COLO668 (cell line): ENCODE results near the gene RXFP4.
"Not testable (repeated sequence)": the region's sequence is repeated elsewhere in the genome, so short reads cannot be mapped to it uniquely, and the experiment has no call there.

Experiments
- DNase-seq: peaks from one replicate; lab custom pipeline; 2025; ENCODE audit not compliant: unreplicated experiment; lab: John Stamatoyannopoulos, UW

The RXFP4 gene, protein sequence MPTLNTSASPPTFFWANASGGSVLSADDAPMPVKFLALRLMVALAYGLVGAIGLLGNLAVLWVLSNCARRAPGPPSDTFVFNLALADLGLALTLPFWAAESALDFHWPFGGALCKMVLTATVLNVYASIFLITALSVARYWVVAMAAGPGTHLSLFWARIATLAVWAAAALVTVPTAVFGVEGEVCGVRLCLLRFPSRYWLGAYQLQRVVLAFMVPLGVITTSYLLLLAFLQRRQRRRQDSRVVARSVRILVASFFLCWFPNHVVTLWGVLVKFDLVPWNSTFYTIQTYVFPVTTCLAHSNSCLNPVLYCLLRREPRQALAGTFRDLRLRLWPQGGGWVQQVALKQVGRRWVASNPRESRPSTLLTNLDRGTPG

DNA sequence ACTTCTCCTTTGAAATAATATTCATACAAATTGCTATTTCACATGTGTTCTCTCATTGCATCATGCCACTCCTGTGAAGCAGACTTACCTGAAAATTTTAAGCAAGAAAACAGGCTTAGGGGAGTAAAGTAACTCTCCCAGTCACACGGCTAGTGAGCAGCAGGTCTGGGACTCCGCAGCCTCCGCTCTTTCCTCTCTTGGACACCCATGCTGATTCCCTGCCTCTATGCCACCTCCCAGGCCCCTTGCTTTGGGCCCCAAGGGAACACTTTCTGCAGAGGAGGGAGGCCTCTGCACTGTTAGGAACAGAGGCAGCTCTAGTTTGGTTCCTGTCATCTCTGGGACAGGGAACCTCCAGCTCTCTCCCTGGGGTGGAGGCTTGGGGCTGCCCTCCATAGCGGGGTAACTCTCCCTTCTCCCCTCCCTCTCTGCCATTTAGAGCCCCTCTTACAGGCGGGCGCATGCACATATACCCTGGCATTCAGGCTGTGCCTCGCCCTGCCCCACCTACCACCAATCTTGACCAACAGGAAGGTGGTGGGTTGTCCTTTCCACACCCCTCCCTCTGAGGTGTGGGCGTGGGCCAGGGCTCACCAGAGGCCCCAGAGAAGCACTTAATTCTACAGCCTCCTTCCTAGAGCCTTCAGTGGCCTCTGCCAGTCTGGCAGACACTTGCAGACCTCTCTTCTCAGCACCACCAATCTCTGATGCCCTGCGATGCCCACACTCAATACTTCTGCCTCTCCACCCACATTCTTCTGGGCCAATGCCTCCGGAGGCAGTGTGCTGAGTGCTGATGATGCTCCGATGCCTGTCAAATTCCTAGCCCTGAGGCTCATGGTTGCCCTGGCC lies at the start of gene RXFP4:
TSS of gene RXFP4 (plus strand) at position 646 of the 852 bp plus-strand sequence. CDS start at position 718, 72 bp downstream.
- DNase-seq, result no peak

DNA sequence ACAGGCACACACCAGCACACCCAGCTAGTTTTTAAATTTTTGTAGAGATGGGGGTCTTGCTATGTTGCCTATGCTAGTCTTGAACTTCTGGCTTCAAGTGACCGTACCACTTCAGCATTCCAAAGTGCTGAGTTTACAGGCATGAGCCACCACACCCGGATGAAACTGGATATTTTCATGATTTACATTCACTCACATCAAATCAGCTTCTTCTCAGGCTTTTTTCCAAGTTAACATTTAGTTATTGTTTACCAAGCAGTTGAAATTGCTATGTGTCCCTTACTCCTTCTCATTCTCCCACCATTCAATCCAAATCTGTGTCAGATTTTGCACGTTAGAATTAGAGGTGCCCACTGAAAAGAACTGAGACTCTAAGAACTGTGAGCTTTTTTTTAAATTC lies 48.6 kb upstream of the RXFP4 start:
- no peak for DNase-seq

DNA sequence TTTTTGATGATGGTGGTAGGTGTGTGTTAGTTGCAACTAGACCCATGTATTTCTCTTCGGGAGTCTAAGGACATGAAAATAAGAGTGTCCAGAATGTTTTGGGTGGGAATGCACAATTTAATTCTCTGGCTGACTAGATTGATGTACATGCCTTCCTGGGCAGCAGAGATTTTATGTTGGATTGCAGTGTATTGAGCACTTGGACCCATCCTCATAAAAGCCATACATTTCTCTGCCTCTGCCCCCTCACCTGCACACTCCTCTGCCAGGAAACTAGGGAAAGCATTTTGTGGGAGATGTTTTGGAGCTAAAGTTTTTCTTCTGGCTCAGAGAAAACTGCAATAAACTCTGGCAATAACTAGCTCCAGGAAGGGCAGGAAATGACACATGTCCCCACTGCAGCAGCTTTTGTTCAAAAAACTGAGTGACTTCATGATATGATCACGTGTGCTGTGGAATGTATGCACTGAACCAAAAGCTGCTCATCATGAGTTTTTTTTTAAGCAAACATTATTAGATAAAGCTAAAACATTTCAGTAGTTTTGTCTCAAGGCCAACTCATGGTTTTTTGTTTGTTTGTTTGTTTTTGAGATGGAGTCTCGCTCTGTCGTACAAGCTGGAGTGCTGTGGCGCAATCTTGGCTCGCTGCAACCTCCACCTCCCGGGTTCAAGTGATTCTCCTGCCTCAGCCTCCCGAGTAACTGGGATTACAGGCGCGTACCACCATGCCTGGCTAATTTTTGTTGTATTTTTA lies 47.9 kb upstream of the RXFP4 start:
- no peak for DNase-seq

DNA sequence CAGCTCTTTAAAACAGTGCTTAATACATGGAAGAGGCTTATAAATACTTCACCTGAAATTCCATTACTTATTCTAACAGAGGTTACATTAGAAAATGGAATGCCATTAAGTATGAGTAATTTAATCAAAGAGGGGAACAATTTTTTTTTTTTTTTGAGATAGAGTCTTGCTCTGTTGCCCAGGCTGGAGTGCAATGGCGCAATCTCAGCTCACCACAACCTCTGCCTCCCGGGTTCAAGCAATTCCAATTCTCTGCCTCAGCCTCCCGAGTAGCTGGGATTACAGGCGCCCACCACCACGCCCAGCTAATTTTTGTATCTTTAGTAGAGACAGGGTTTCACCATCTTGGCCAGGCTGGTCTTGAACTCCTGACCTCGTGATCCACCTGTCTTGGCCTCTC lies 45.8 kb upstream of the RXFP4 start:
- DNase-seq, result not testable (repeated sequence)

DNA sequence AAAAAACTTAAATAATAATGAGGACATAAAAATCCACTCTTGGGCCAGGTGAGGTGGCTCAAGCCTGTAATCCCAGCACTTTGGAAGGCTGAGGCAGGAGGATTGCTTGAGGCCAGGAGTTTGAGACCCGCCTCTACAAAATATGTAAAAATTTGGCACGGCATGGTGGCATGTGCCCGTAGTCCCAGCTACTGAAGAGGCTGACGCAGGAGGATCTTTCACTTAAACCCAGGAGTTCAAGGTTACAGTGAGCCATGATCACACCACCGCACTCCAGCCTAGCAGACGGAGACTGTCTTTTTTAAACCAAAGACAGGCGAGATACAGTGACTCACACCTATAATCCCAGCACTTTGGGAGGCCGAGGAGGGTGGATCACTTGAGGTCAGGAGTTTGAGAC lies 45.0 kb upstream of the RXFP4 start:
- not testable (repeated sequence) for DNase-seq

DNA sequence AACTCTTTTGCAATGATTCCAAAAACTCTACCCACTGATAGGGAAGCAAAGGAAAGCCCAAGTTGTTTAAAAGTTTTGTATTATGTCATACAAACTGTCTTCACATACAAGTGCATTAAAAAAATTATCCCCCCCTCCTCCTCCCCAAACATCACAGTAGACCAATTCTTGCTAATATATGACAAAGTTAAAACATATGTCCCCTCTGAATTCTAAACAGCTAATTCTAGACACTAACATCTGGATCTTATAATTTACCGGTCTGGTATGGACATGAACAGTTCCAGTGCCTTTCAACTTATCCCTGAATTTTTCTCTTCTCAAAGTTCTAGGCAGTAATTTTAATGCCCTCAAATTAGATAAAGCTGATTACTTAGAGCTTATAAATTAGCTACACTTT lies 43.7 kb upstream of the RXFP4 start:
- no peak for DNase-seq

DNA sequence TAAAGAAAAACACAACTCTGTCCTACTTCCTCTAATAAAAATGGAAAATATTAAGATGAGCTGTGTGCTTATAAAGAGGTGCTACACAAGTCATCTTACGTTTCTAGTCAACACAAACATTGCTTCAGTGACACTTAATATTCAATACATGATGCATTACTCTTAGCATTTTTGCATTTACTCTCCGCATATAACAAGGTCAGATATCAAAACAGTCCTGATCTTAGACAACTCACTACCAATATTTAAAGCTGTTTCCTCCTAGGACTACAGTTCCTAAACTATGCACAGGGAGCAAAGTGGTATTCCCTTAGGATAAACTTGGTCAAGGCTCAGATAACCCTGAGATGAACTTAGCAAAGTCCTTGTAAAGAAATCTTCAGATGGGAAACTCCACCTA lies 42.5 kb upstream of the RXFP4 start:
- no peak for DNase-seq

DNA sequence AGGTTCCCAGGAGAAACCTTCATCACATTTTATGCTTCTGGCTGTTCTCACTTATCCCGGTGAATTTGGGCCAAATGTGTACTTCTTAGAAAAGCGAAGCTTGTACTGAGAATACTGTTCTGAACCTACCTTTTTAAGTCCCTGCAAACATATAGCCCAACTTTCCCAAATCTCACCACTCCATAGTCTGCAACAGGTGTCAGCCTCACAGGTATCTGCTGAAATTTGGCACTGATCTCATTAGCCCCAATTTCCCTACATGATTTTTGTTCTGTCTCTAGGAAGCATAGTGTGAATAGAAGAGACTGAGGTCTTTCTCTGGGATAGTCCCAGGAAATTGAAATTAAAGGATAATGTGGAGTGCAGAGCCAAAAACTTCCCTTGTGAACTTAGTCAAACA lies 41.8 kb upstream of the RXFP4 start:
- DNase-seq, result no peak

DNA sequence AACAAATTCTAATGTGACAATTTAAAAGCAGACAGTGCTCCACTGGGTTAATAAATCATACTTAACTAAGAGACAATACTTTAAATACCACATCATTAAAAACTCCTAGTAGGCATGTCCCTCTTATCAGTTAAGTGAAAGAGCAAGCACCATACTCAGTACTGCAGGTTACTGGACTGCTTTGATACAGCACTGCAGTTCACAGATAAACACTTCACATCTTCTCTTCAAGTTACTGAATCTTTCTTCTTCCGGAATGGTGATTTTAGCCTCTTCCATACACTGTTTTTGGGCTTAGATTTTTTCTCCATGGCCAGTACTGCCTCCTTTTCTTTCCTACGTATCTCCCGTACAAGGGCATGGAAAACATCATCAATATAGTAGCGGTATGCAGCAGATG lies 41.3 kb upstream of the RXFP4 start:
- no peak for DNase-seq

DNA sequence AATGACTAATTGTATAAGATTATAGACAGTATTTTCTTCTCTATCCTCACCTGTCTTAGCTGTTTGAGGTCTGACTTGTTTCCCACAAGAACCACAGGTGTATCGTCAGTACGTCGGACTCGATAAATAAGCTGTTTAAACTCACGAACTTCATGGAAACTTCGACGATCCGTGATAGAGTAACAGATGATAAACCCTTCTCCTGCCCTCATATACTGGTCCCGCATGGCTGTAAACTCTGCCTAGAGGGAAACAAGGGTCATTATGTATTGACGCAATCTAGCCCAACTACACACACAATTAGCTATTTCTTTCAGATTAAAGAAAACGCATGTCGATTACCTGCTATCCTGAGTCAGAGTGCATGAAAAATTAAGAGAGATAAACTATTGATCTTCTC lies 37.2 kb upstream of the RXFP4 start:
- DNase-seq, result no peak

DNA sequence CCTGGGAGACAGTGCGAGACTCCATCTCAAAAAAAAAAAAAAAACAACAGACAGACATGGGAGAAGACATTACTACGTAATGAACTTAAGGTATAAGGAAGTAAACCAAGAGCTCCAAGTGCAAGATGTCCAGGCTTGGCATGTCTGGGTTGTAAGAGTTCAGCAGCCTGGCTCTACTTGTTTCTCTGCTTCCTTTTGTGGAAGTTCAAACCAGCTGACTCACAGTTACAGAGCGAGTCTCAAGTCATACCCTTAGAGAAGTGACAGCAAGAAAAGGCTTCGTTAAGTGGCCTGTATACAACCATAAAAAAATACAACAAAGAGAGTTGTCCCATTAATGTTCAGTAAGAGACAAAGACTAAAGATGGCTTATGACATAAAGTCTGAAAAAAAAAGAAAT lies 31.5 kb upstream of the RXFP4 start:
- DNase-seq, result no peak

DNA sequence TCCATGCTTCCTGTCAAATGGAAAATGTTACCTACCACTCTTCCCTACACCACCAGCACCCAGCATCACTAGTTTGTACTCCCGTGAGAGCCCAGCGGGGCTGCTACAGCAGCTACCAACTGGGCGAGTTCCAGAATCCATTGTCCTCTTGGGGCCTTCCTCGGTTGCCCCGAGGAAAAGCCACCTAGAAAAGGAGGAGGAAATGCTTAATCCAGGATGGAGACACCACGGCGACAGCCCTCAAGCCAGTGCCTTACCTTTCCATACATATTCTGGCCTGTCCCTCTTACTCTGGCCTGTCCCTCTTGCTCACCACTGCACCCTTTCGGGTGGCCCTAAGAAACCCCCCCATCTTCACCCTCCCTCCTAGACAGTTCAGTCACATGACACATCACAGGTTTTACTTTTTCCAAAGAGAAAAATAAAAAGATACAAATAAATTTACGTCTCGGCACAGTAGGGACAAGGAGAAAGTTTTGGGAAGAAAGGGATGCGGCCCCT lies 30.8 kb upstream of the RXFP4 start:
- peak; percentile 34 for DNase-seq

DNA sequence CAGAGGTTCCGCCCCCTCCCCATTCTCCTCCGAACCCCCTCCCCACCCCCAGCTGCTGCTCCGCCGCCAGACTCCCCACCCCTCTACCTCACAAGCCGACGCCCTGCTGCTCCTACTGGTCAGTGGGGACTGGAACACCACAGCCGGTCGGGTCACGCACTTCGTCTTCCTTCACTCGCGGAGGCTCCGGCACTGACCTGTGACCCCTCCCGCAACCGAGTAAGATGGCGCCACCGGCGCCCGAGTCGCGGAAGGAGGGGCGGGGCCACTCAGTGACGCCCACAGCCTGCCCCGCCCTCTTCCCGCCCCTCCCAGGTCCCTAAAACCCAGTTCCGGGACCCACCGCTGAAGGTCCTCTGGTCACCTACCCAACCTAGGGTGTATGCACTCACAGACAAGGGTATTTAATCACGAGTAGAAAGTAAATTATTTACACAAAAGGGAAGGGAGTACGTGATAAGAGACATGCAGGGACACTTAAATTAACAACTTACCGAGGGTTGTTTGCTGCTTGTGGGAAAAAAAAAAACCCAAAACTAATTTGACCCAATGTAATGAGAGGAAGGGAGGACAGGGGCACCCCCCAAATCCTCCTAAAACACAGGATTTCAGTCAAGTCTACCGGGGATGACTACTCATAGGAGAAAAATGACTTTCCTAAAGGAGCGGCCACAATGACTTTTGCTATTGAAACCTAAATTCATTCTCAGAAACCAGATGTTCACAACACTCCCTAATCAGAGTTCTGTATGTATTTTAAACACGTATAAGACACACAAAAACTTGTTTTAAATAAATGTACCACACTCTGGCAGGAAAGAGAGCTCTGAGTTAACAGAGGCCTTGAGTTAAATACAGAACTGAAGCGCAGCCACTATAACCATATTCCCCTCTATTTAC lies 30.0 kb upstream of the RXFP4 start, which contains the start of gene RIT1:
TSS of gene RIT1 (minus strand) at position 194 of the 900 bp plus-strand sequence. CDS start 588 bp downstream, outside the sequence.
- peak; percentile 88 for DNase-seq

DNA sequence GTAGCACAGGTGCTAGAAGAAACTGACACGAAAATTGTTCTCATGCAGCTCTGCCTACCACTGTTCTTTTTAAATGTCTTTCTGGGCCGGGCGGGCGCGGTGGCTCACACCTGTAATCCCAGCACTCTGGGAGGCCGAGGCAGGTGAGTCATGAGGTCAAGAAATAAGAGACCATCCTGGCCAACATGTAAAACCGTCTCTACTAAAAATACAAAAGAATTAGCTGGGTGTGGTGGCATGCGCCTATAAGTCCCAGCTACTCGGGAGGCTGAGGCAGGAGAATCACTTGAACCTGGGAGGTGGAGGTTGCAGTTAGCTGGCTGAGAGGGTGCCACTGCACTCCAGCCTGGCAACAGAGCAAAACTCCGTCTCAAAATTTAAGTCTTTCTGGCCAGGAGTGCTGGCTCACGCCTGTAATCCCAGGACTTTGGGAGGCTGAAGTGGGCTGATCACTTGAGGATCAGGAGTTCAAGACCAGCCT lies 29.3 kb upstream of the RXFP4 start:
- peak; percentile 19 for DNase-seq

DNA sequence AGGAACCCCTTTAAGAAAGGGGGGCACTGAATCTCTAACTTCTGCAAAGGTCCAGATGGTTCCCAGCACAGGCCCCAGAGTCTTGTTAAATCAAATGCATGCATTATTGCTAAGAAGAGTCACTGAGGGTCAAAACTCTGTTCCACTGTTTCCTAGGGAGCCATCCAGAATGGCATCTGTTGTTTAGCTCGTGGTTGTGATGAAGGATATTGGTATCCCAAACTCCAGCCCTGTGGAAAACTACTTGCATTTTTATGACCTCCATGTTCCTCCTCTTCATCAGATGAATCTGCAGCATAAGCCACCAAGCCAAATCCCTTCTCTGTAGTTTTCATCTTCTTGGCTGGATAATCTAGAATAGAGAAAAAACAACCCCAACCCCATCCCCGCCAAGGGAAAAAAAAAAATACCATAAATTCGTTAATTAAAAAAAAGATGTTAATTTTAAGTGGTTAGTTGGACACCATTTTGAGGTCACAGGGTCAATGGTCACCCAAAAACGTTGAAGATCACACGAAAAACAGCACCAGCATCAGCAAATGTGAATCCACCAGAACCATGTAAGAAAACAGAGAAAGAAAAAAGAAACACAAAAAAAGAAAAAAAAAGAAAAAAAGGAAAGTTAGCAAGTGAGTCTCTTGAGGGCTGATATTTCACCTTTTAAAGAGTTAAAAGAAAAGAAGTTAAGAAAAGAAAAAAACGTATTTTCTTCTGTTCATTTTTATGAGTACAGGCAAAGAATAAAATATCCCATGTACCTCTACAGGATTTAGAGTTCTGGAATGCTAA lies 27.3 kb upstream of the RXFP4 start:
- DNase-seq, result no peak

DNA sequence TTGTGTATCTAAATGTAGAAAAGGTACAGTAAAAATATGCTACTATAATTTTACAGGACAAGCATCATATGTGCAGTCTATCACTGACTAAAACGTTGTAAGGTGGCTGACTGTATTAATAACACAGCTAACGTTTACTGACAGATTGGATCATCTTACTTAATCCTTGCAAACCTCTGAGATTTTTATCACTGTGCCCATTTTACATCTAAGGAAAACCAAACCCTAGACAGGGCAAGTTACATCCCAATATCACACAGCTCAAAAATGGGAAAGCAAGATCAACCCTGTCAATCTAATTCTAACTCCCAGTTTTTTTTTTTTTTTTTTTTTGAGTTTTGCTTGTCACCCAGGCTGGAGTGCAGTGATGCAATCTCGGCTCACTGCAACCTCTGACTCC lies 22.8 kb upstream of the RXFP4 start:
- DNase-seq, result no peak

DNA sequence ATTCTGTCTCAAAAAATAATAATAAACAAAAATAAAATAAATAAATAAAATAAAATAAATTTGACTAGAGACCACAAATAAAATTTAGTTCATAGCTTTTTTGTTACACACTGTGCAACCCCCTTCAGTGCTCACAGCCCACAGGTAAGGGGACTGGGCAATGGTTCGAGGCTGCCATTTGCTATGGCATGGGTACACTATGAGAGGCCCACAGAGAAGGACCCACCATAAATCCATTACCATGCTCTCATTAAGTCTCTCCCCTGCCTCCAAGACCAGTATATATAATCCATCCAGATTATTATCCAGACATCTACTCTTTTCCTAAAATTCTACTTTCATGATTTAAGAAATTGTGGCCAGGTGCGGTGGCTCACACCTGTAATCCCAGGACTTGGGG lies 21.6 kb upstream of the RXFP4 start:
- no peak for DNase-seq

DNA sequence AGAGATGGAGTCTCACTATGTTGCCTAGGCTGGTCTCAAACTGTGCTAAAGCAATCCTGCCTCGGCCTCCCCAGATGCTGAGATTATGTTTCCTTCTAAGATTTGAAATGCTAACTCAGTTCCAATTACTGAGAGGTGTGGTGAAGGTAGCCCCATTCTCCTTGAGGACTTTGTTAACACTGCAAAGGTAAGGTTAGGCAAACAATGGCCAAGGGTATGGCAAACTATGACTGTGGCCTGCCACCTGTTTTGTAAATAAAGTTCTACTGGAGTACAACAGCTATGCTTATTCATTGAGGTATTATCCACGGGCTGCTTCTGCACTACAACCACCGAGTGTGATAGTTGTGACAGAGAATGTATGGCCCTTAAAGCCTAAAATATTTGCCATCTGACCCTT lies 20.7 kb upstream of the RXFP4 start:
- DNase-seq, result no peak

DNA sequence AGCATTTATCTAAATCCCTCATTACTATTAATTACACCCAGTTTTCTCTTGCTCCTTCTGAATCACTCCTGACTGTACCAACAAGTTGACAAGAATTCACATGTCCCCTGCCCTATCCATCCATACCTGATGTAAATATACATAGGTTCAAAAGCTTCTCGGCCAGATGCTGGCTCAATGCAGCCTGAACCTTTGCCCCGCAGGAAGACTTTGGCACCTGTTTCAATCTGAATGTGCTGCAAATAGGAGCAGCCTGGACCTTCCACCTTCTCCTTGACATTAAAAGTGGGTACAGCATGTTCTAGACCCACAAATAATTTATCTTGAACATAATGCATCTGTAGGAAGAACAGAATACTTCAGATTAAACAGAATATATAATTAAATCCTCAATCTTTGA lies 15.9 kb upstream of the RXFP4 start:
- DNase-seq, result no peak
